22Rv1 (cell line): ENCODE data around the gene MRRF.

ENCODE experiments used
- H3K27ac ChIP-seq: fragments of 450-650 bp; 2 replicates; pipeline ENCODE4 v1.5.1; 2017
- ZFX ChIP-seq: fragments of 450-650 bp; IDR thresholded peaks from 2 replicates; pipeline ENCODE4 v1.6.1; 2017; ENCODE audit warnings: antibody characterized with exemption, borderline replicate concordance
- TF ChIP-seq, protein P1 (sequence below): fragments of 450-650 bp; IDR thresholded peaks from 2 replicates; pipeline ENCODE4 v1.5.1; 2017; ENCODE audit warnings: mild to moderate bottlenecking

MRRF gene

DNA sequence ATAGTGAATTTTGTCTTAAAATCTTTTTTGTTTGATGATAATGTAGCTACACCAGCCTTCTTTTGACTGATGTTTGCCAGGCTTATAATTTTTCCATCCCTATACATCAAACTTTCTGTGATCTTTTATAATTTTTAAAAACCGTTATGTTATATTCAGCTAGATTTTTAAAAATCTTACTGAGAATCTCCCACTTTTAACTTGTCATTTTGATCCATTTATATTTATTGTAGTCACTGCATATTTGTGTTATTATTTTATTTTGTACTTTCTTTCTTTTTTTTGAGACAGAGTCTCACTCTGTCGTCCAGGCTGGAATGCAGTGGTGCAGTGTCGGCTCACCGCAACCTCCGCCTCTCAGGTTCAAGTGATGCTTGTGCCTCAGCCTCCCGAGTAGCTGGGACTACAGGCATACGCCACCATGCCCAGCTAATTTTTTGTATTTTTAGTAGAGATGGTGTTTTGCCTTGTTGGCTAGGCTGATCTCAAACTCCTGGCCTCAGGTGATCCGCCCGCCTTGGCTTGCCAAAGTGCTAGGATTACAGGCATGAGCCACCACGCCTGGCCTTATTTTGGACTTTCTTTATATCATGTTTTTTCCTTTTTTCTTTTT is 12.7 kb downstream of the MRRF start:
- no peak overlapping the region for H3K27ac ChIP-seq
- TF ChIP-seq, protein P1, sequence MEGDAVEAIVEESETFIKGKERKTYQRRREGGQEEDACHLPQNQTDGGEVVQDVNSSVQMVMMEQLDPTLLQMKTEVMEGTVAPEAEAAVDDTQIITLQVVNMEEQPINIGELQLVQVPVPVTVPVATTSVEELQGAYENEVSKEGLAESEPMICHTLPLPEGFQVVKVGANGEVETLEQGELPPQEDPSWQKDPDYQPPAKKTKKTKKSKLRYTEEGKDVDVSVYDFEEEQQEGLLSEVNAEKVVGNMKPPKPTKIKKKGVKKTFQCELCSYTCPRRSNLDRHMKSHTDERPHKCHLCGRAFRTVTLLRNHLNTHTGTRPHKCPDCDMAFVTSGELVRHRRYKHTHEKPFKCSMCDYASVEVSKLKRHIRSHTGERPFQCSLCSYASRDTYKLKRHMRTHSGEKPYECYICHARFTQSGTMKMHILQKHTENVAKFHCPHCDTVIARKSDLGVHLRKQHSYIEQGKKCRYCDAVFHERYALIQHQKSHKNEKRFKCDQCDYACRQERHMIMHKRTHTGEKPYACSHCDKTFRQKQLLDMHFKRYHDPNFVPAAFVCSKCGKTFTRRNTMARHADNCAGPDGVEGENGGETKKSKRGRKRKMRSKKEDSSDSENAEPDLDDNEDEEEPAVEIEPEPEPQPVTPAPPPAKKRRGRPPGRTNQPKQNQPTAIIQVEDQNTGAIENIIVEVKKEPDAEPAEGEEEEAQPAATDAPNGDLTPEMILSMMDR: no peak
- TF ChIP-seq ZFX: no peak

DNA sequence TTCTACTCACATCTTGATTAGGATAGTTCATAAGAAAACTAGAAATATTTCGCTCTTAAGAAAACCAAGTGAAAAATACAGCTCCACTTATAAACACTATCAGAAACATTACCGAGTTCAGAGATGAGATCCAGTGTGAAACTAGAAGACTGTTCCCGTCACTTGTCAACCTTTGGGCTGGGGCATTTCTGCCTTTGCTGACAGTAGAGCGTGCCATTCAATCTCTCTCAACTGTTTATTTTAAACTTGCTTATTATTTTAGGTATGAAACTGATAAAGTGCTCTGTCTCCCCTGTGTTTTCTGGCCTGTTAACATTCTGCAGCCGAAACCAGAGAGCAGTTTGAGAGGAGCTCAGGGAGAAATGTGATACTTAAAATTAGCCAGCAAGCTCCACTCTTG is 16.7 kb downstream of the MRRF start:
- no peak overlapping the region for H3K27ac ChIP-seq

DNA sequence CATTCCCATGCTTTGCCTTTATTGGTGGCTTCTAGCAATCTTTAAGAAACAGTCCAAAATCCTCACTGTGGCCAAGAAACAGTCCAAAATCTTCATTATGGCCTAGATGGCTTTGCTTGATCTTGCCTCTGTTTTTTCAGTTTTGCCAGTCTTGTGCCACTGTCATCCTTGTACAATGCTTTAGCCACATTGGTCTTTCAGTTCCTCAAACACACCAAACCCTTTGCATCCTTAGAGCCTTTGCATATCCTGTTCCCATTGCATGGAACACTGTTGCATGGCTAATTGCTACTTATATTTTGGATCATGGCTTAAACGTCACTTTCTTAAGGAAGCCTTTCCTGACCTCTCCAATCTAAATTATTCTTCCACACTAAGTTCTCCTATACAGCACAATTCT is 22.1 kb downstream of the MRRF start:
- no peak overlapping the region for H3K27ac ChIP-seq
- TF ChIP-seq ZFX: no peak
- TF ChIP-seq, protein P1: no peak

More for the DNA sequence above, 16.7 kb downstream of the MRRF start:
- no peak for TF ChIP-seq ZFX
- TF ChIP-seq, protein P1: no peak

DNA sequence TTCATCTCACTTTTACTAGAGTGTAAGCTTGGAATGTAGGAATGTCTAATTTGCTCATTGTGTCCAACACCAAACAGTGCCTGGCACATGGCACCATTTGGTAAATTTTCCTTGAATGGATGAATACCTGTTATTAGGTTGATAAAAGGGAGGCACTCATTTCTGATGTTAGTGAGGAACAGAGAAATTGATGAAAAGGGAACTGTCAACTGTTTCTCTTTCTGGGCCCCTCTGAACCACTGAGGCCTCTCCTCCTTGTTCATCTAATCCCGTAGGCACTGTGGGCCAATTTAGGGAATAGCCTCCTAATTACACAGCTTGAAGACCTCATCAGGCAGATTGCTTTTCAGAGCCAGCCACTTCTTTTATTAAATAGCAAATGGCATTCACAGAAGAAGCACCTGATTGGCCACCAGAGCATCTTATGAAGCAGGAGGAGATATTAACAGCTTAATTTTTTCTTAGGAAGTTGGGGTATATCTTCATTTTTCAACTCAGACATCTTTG is 22.6 kb downstream of the MRRF start:
- TF ChIP-seq, protein P1: no peak
- no peak for TF ChIP-seq ZFX
- H3K27ac ChIP-seq: no peak overlapping the region

DNA sequence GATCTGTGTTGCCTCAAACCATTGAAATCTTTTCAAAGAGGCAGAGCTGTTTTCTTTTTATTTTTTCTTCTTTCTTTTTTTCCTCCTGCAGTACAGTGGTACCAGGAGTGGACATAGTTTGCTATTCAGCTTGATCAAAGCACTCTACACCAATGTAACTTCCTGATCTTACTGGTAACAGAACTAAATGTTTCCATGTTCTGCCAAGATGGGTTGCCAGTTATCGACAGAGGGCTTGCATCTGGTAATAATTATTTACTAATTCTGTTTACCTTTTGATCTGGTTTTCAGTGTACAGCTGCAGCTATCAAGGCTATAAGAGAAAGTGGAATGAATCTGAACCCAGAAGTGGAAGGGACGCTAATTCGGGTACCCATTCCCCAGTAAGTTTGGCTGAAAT is 26.8 kb downstream of the MRRF start:
- TF ChIP-seq, protein P1: no peak
- no peak for TF ChIP-seq ZFX
- H3K27ac ChIP-seq: no peak overlapping the region

DNA sequence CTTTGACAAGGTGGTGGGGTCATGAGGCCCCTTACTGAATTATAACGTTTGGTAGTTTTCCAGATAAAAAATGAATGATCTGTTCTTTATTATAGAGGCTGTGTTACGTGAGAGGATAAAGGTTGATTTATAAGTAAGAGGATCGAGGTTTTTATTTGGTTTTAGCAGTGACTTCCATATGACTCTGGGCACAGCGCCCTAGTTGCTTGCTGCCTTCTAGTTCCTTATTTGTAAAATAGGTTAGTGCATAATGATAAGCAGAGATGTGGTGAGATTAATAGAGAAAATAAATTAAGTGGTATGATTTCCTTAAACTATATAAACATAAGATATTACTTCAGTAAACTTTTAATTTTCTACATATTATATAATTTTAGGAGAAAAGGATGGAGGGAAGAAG is 29.8 kb downstream of the MRRF start:
- TF ChIP-seq ZFX: no peak
- TF ChIP-seq, protein P1: no peak
- H3K27ac ChIP-seq: no peak overlapping the region

DNA sequence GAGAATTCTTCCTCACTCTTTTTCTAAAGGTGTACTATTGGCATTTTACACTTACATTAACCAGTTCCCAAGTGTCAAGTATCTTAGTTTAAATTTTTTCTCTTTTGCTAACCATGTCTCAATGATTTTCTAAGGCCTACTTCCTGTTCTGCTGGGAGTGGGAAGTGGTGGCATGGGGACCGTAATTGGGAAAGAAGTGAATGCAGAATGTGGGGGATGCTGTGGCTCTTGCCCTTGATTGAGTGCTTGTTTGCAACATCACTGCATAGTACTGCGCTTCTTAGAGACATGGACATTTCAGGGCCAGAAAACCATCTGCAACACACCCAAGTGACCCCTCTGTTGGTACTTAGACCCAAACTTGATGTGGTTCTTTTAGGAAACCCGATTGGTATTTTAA is 32.8 kb downstream of the MRRF start:
- TF ChIP-seq, protein P1: no peak
- no peak for TF ChIP-seq ZFX
- H3K27ac ChIP-seq: no peak overlapping the region
